ENCODE measurements around the gene KDM6A. TPM values are rescaled to one million over a fixed set of nuclear protein-coding genes. Genes with fewer than 3 reads are reported as not detected.

The KDM6A gene
- total RNA-seq, 1 experiment from 2014 or later, result 24.0 TPM

- no peak for DNase-seq (ENCODE audit: low read depth, low spot score)
- Histone ChIP-seq H3K4me3 (ENCODE audit: low read depth in 2 of 2, low read length in 2 of 2) (no peak overlapping the region), H3K27me3 (ENCODE audit: control insufficient read depth, insufficient read depth, low read length) (no peaks in the 10 kb centered on the region), H3K36me3 (ENCODE audit: control insufficient read depth, insufficient read depth, low read length) (no peaks in the 10 kb centered on the region; the same call in 1 of the 2 replicates), H3K9me3 (ENCODE audit: control insufficient read depth, insufficient read depth, low read depth, low read length) (no peaks in the 10 kb centered on the region), H3K27ac (ENCODE audit: low read length) (no peak overlapping the region), H3K4me1 (ENCODE audit: control insufficient read depth, insufficient read depth, low read length) (peaks cover 3% of the 10 kb centered on the region; the same call in 1 of the 2 replicates)
- intact Hi-C loops (cut with micrococcal nuclease; ENCODE audit: unreplicated experiment), result no loop called here
- no peak for TF ChIP-seq SIN3A (IDR thresholded peaks at IDR 0.05; ENCODE audit: borderline replicate concordance, insufficient read depth, low read depth, low read length)
- TF ChIP-seq TCF7L2 (IDR thresholded peaks at IDR 0.05; ENCODE audit: low read depth, low read length), result no peak
- no peak for TF ChIP-seq POLR2AphosphoS5 (IDR thresholded peaks at IDR 0.05; ENCODE audit: low read depth, low read length)
- no peak for TF ChIP-seq REST (IDR thresholded peaks at IDR 0.05; ENCODE audit: insufficient read depth in 1 of 2, low read depth in 2 of 2, low read length in 1 of 2)
- TF ChIP-seq CTCF (IDR thresholded peaks at IDR 0.05), result no peak
- BruUV-seq (replicated peaks), result no TSS peak
- no peak for ATAC-seq
- POLR2A ChIA-PET, result interaction anchor here (0.5 to 0.7 kb wide), 3 partner anchors 9 to 13 kb away, joined by 3 to 7 read pairs (median 3); partner anchors contain the start of gene KDM6A
- CTCF ChIA-PET, result no interaction called here
- in situ Hi-C loops (cut with HindIII; ENCODE audit: low pct_unique_long_range_greater_than_20kb, low sequenced_read_pairs), result no loop called here
These were observed 8.6 kb downstream of the KDM6A start for GRCh38 chrX:44881549-44881948.

- in situ Hi-C loops (cut with HindIII; ENCODE audit: low pct_unique_long_range_greater_than_20kb, low sequenced_read_pairs), result no loop called here
- Histone ChIP-seq H3K4me3 (ENCODE audit: low read depth in 2 of 2, low read length in 2 of 2) (no peak overlapping the region), H3K36me3 (ENCODE audit: control insufficient read depth, insufficient read depth, low read length) (no peaks in the 10 kb centered on the region), H3K9me3 (ENCODE audit: control insufficient read depth, insufficient read depth, low read depth, low read length) (no peaks in the 10 kb centered on the region), H3K4me1 (ENCODE audit: control insufficient read depth, insufficient read depth, low read length) (no peaks in the 10 kb centered on the region; the same call in 1 of the 2 replicates), H3K27ac (ENCODE audit: low read length) (no peak overlapping the region), H3K27me3 (ENCODE audit: control insufficient read depth, insufficient read depth, low read length) (no peaks in the 10 kb centered on the region)
- intact Hi-C loops (cut with micrococcal nuclease; ENCODE audit: unreplicated experiment), result no loop called here
- DNase-seq (ENCODE audit: low read depth, low spot score) (no peak), ATAC-seq (no peak)
- TF ChIP-seq CTCF (IDR thresholded peaks at IDR 0.05) (no peak), TCF7L2 (IDR thresholded peaks at IDR 0.05; ENCODE audit: low read depth, low read length) (no peak), REST (IDR thresholded peaks at IDR 0.05; ENCODE audit: insufficient read depth in 1 of 2, low read depth in 2 of 2, low read length in 1 of 2) (no peak), POLR2AphosphoS5 (IDR thresholded peaks at IDR 0.05; ENCODE audit: low read depth, low read length) (no peak), SIN3A (IDR thresholded peaks at IDR 0.05; ENCODE audit: borderline replicate concordance, insufficient read depth, low read depth, low read length) (no peak)
- BruUV-seq (replicated peaks), result no TSS peak
- ChIA-PET CTCF (no interaction called here), POLR2A (no interaction called here)
These were observed 9.6 kb downstream of the KDM6A start for GRCh38 chrX:44882635-44883034.
